ENCODE data around the gene ETV3.

DNA sequence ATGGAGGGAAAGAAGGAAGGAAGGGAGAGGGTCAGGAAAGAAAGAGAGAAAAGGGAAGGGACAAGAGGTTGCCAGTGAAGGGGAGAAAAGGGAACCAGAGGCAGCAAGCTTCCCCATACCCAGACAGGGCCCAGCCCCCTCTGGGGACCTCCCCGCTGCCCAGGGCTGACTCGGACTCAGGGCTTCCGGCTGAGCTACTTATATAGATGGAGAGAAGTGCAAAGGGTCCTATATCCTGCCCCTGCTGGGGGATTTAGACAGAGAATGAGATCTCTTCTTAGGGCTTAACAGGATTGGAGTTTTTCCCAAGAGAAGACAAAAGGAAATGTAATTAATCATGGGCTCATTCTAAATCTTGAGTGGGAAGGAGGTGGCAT lies 38.6 kb downstream of the ETV3 start, which contains the start of gene ETV3L:
- TF ChIP-seq EZH2 (conservative IDR thresholded peaks at IDR 0.05; ENCODE audit: low read depth, low read length) (no peak), REPIN1 (CRISPR knock-in tag; IDR thresholded peaks at IDR 0.05; ENCODE audit: borderline replicate concordance, low read depth) (no peak), POLR2AphosphoS5 (IDR thresholded peaks at IDR 0.05; ENCODE audit: low read depth, low read length) (no peak), ATF1 (CRISPR knock-in tag; IDR thresholded peaks at IDR 0.05) (no peak), RFX3 (CRISPR knock-in tag; IDR thresholded peaks at IDR 0.05) (no peak), MAFK (conservative IDR thresholded peaks at IDR 0.05 in 1 of 2, IDR thresholded peaks at IDR 0.05 in 1 of 2; ENCODE audit: low read length in 2 of 2) (no peak)
- TF ChIP-seq, protein P1, sequence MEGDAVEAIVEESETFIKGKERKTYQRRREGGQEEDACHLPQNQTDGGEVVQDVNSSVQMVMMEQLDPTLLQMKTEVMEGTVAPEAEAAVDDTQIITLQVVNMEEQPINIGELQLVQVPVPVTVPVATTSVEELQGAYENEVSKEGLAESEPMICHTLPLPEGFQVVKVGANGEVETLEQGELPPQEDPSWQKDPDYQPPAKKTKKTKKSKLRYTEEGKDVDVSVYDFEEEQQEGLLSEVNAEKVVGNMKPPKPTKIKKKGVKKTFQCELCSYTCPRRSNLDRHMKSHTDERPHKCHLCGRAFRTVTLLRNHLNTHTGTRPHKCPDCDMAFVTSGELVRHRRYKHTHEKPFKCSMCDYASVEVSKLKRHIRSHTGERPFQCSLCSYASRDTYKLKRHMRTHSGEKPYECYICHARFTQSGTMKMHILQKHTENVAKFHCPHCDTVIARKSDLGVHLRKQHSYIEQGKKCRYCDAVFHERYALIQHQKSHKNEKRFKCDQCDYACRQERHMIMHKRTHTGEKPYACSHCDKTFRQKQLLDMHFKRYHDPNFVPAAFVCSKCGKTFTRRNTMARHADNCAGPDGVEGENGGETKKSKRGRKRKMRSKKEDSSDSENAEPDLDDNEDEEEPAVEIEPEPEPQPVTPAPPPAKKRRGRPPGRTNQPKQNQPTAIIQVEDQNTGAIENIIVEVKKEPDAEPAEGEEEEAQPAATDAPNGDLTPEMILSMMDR (CRISPR knock-in tag; IDR thresholded peaks at IDR 0.05) = no peak
